Skeletal muscle tissue (tissue), 4 donors: ENCODE data around the gene UBAC2. TPM values are rescaled to one million over a fixed set of nuclear protein-coding genes. Genes with fewer than 3 reads are reported as not detected.

Source experiments
- H3K27ac ChIP-seq: one replicate; pipeline ENCODE4 v1.7.0; 2013; ENCODE audit warnings: mild to moderate bottlenecking, low read depth, low read length, inconsistent platforms
- H3K27me3 ChIP-seq, 3 donors: one replicate each; pipeline ENCODE4 v1.7.0; 2013; ENCODE audit warnings: low read length in 3 of 3; ENCODE audit not compliant: control insufficient read depth in 3 of 3, insufficient read depth in 3 of 3
- H3K36me3 ChIP-seq, 3 donors: one replicate each; pipeline ENCODE4 v1.7.0; 2013; ENCODE audit warnings: low read length in 3 of 3; ENCODE audit not compliant: control insufficient read depth in 3 of 3, insufficient read depth in 3 of 3
- H3K4me1 ChIP-seq, 3 donors: one replicate each; pipeline ENCODE4 v1.7.0; 2013; ENCODE audit warnings: low read length in 3 of 3, mild to moderate bottlenecking in 3 of 3; ENCODE audit not compliant: control insufficient read depth in 3 of 3, insufficient read depth in 3 of 3
- H3K4me3 ChIP-seq, 3 donors: one replicate each; pipeline ENCODE4 v1.7.0; 2013; ENCODE audit warnings: low read length in 3 of 3
- H3K9ac ChIP-seq, 3 donors: one replicate each; pipeline ENCODE4 v1.7.0; 2013; ENCODE audit warnings: low read length in 3 of 3, mild to moderate bottlenecking in 3 of 3, moderate library complexity in 2 of 3, low read depth in 1 of 3
- H3K9me3 ChIP-seq, 3 donors: one replicate each; pipeline ENCODE4 v1.7.0; 2013; ENCODE audit warnings: low read length in 3 of 3; ENCODE audit not compliant: control insufficient read depth in 3 of 3
- total RNA-seq: library from RNA; depleted of rRNA; stranded (reverse); fragments of >200 nt; gene quantifications from one replicate; pipeline ENCODE4 v1.2.3, GENCODE V29; 2014
- donor health status: Osteomylitis.

UBAC2 gene
- total RNA-seq, 1 donor from 2014 or later: 100 TPM

GRCh38 chr13:99363949-99364348 lies 163.3 kb downstream of the UBAC2 start:
- Histone ChIP-seq H3K9me3 (no peaks in the 10 kb centered on the region), H3K36me3 (peaks cover 4 to 17% (median 8%) of the 10 kb centered on the region in 3 donors), H3K27me3 (no peaks in the 10 kb centered on the region), H3K9ac (no peak overlapping the region), H3K4me1 (peaks cover 0 to 4% (median 3%) of the 10 kb centered on the region in 3 donors), H3K27ac (no peak overlapping the region), H3K4me3 (no peak overlapping the region)

DNA sequence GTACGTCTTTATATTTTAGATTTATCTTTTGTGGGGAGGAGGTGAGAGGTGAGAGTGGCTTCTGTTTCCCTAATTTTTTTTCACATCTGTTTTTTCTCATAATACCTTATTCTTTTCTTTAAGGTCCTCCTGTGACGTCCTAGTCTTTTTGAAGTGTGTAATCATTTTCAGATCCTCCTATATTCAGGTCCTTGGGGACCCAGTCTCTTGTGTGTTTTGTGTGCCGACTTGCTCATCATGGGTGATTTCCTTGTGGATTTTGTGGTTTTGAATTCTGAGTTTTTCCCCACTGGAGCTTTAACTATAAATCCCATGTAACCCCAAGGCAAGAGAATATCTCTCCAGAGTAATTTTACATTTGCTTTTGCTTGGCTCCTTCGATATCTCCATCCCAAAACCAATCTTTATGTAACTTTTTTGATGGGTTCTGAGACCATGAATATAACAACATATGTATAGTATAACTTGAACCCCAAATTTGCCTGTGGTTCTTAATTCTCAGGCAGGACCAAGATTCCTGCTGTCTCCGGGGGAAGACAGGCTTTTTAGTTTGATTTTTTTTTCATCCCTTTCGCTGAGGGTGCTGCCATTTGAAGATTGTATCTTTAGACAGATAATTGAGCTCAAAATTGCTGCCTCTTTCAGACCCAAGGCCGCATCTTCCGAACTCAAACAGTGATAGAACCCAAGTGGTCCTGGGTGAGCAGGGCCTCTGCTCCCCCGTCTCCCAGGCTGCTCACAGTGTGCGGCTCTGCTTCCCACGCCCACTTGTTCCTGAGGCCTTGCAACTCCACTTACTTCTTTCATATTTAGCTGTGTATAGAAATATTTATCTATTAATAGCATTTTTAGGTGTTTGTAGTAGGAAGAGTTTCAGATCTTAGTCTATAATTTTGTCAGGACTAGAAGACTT lies 165.7 kb downstream of the UBAC2 start:
- peaks cover 11 to 13% (median 12%) of the 10 kb centered on the region in 3 donors for H3K36me3 ChIP-seq
- H3K27ac ChIP-seq: no peak overlapping the region

DNA sequence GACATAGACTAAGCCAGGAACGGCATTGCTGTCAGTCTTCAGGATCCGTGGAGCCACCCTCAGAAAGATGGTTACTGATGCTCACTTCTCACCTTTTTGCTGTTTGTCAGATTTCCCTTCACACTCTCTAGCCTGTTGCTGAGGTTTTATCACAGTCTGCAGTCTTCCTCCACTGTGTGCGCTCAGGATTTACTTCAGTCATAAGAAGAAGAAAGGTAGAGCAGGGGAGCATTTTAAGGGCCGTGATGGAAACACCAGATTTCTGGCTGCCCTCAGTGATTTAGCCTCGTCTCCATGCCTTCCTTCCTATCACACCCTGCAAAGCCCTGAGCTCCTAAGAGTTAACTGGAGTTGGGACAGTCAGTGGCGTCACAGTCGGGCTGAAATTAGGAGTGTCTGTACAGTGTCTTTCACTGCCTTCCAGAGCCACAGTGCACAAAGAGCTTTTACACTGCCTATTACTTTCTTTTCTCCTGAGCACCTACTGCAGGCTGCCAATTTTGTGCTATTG lies 166.5 kb downstream of the UBAC2 start:
- H3K27me3 ChIP-seq: no peaks in the 10 kb centered on the region
- H3K9me3 ChIP-seq: no peaks in the 10 kb centered on the region
- no peak overlapping the region for H3K27ac ChIP-seq
- H3K4me1 ChIP-seq: peaks cover 0 to 4% (median 3%) of the 10 kb centered on the region in 3 donors
- peaks cover 11 to 13% (median 12%) of the 10 kb centered on the region in 3 donors for H3K36me3 ChIP-seq
- no peak overlapping the region for H3K9ac ChIP-seq
- no peak overlapping the region for H3K4me3 ChIP-seq

More for the DNA sequence above, 165.7 kb downstream of the UBAC2 start:
- peaks cover 0 to 4% (median 3%) of the 10 kb centered on the region in 3 donors for H3K4me1 ChIP-seq
- no peak overlapping the region for H3K4me3 ChIP-seq
- no peaks in the 10 kb centered on the region for H3K27me3 ChIP-seq
- no peak overlapping the region for H3K9ac ChIP-seq
- H3K9me3 ChIP-seq: no peaks in the 10 kb centered on the region

DNA sequence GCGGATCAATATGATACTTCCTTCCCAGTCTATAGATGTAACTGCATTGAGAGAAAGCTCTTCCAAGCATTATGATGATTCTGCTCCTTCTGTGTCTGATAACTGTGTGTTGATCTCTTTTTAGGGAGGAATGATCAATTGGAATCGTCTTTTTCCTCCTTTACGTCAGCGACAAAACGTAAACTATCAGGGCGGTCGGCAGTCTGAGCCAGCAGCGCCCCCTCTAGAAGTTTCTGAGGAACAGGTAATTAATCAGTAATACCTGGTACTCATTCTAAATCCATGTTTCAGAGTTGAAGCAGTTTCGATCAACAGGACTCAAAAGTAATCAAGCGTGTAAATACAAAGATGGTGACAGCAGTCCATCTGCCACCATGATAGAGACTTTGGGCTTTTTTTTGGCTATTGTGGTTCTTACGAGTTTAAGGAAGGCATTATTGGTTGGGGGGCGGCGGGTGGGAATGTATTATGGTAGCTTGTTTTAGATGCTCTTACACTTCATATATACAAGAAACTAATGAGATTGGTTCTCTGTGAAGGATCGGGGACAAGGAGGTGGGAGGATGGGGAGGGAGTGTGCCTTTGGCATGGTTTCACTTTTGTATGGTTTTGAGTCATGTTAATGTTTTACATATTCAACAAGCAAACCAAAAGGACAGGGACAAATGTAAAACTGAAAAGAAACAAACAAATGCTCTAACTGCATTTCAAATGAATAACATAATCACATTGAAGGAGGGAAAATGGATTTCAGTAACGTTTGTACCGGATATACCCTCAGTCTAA lies 167.2 kb downstream of the UBAC2 start:
- no peak overlapping the region for H3K9ac ChIP-seq
- no peak overlapping the region for H3K4me3 ChIP-seq
- H3K27me3 ChIP-seq: no peaks in the 10 kb centered on the region
- H3K27ac ChIP-seq: no peak overlapping the region
- H3K4me1 ChIP-seq: peaks cover 0 to 4% (median 3%) of the 10 kb centered on the region in 3 donors
- no peaks in the 10 kb centered on the region for H3K9me3 ChIP-seq
- peaks cover 11 to 13% (median 12%) of the 10 kb centered on the region in 3 donors for H3K36me3 ChIP-seq

GRCh38 chr13:99370481-99371275 lies 170.0 kb downstream of the UBAC2 start:
- Histone ChIP-seq H3K27me3 (no peaks in the 10 kb centered on the region), H3K36me3 (peaks cover 11 to 17% (median 14%) of the 10 kb centered on the region in 3 donors), H3K4me3 (no peak overlapping the region), H3K27ac (no peak overlapping the region), H3K9me3 (no peaks in the 10 kb centered on the region), H3K9ac (no peak overlapping the region), H3K4me1 (no peaks in the 10 kb centered on the region)

GRCh38 chr13:99371956-99372355 lies 171.3 kb downstream of the UBAC2 start:
- Histone ChIP-seq H3K4me3 (no peak overlapping the region), H3K9ac (no peak overlapping the region), H3K27ac (no peak overlapping the region), H3K9me3 (no peaks in the 10 kb centered on the region), H3K27me3 (no peaks in the 10 kb centered on the region), H3K4me1 (no peaks in the 10 kb centered on the region), H3K36me3 (peaks cover 15 to 22% (median 17%) of the 10 kb centered on the region in 3 donors)

DNA sequence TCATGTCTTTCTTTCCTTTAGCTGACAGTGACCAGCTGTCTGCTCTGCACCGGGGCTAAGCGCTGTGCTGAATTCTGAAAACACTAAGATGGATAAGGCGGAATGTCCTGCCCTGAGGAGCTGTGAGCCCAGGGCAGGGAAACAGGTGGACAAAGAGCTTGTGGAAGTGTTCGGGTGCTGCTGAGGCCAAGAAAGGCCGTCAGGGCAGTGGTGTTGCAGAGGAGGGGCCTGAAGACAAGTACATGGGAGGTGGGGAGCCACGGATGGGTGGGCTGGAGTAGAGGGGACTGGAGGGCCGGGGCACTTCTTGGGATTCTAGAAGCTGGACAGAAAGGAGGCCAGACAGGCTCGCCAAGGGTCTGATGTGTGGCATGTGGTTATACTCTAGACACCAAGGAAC lies 172.8 kb downstream of the UBAC2 start:
- Histone ChIP-seq H3K27ac (no peak overlapping the region), H3K9ac (no peak overlapping the region), H3K36me3 (peaks cover 19 to 27% (median 20%) of the 10 kb centered on the region in 3 donors), H3K27me3 (no peaks in the 10 kb centered on the region), H3K4me1 (no peaks in the 10 kb centered on the region), H3K9me3 (no peaks in the 10 kb centered on the region), H3K4me3 (no peak overlapping the region)

DNA sequence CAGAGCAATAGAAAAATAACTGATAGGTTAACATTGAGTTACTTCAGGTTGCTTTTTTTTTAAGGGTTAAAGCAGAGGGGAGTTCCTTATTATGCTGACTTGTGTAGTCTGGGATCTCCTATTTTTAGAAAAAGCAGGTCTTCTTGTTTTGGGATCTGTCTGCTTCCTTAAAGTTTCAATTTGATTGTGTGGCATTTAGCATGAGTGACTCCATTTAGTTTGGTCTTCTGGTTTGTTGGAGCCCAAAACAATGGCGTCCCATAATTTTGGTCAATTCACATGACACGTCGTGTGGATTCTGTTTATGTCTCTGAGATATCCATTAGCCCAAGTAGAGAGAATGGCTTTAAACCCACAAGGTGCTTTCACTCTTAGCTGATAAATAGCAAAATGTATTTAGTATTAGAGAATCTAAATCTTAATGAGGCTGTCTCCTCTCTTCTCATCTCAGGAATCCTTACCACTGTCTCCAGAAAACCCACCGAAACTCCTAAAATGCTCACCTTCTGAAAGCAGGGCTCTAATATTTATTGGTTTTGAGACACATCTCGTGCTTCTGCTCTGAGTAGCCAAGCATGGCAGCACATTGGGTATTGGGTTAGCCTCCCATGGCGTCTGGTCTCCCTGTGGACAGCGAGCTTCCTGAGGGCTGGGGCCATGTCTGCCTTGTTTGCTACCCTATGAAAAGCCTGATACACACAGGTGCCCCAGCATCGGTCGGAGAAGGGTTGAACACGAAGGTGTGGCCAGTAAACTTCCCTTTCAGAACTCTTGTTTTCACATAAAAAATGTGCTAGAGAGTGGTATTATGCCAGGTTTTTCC lies 173.7 kb downstream of the UBAC2 start:
- Histone ChIP-seq H3K36me3 (peaks cover 16 to 22% (median 22%) of the 10 kb centered on the region in 3 donors), H3K27me3 (no peaks in the 10 kb centered on the region), H3K27ac (no peak overlapping the region), H3K9ac (no peak overlapping the region), H3K4me3 (no peak overlapping the region), H3K9me3 (no peaks in the 10 kb centered on the region), H3K4me1 (no peaks in the 10 kb centered on the region)
